ENCODE results near the gene ZNF724. TPM values are rescaled to one million over a fixed set of nuclear protein-coding genes. Genes with fewer than 3 reads are reported as not detected.
A peak's percentile ranks its signal among the peaks of the same experiment; 100 is the strongest.

ZNF724 gene
- total RNA-seq, 6 experiments from 2014 or later = 0.37 to 3.2 (median 0.65) TPM

- H3K4me1 ChIP-seq = peaks cover 0 to 4% (median 0%) of the 10 kb centered on the region in 4 donors
- TF ChIP-seq POLR2A (IDR thresholded peaks at IDR 0.05) = peak; percentile 93
- no peak for TF ChIP-seq CTCF (IDR thresholded peaks at IDR 0.05)
- peak overlapping the region; percentile 94 to 99 (median 98) for H3K4me3 ChIP-seq
- H3K27me3 ChIP-seq = no peaks in the 10 kb centered on the region
- ATAC-seq (peak; percentile 99 to 100 (median 100)), DNase-seq (peak; percentile 93 to 95 (median 93))
- H3K36me3 ChIP-seq = peaks cover 0 to 2% (median under 1%) of the 10 kb centered on the region in 4 donors
- peak overlapping the region; percentile 86 to 90 (median 89) for H3K27ac ChIP-seq
- 0% methylated on average over 16 of the region's 50 CpGs for WGBS (ENCODE audit: insufficient coverage, low coverage, low lambda C conversion rate, missing lambda C conversion rate)
- intact Hi-C loops (cut with DNase I) = no loop called here
- H3K9me3 ChIP-seq = no peaks in the 10 kb centered on the region
Observed at GRCh38 chr19:23273590-23274412, 23.6 kb upstream of the ZNF724 start.

DNA sequence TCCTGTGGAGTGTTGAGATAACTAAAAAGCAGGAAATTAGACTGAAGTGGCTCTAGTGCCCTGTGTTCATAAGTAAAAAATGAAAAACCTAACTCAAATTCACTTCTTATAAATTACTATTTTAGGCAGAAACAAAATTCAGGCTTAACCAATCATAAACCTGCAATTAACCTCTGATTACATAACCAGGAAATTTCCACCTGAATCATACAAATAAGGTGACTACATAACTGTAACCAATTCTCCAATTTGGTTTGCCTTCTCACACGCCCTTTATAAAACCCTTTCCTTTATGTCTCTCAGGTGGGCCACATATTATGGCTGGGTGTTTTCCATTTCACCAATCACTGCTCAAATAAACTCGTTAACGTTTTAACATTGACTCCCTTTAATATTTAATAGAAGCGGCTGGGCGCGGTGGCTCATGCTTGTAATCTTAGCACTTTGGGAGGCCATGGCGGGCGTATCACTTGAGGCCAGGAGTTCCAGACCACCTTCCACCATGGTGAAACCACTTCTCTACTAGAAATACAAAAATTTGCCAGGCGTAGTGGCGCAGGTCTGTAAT, 22.9 kb upstream of the ZNF724 start:
- DNase-seq = no peak
- H3K4me3 ChIP-seq = peak overlapping the region; percentile 94 to 99 (median 98)

DNA sequence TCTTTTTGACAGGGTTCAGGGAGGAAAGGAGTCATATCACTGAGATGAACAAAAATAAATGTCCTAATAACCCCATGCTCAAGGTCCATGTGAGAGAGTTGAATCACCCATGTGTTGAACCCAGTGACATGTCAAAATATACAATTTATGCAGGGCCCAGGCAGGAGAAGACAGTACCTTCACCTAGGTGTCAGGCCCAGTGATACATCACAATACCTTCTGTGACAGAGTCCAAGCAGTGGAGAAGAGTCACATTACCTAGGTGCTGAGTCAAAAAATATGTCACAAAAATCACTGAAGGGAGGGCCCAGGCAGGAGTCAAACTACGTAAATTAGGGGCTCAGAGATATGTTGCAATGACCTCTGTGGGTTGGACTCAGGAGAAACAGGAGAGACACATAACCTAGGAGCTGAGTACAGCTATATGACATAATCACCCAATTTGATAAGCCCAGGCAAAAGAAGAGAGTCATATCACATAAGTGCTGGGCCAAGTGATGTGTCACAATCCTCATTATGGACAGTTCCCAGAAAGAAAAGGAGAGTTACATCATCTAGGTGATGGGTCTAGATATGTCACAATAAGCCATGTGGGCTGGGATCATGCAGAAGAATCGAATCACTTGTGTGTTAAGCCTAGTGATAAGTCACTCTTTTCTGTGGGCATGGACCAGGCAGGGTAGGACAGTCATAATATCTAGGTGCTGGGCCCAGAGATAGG, 13.8 kb upstream of the ZNF724 start:
- Histone ChIP-seq H3K27me3 (no peaks in the 10 kb centered on the region), H3K4me3 (no peak overlapping the region), H3K36me3 (peaks cover 0 to 33% (median 5%) of the 10 kb centered on the region in 4 donors), H3K4me1 (no peaks in the 10 kb centered on the region), H3K27ac (peak overlapping the region in 1 of 3 donors; percentile 21), H3K9me3 (no peaks in the 10 kb centered on the region)
- intact Hi-C loops (cut with DNase I) = no loop called here
- DNase-seq (peak in 1 of 3 donors; percentile 63), ATAC-seq (peak; percentile 55 to 75 (median 67))
- 43% methylated on average over 2 of the region's 2 CpGs for WGBS (ENCODE audit: insufficient coverage, low coverage, low lambda C conversion rate, missing lambda C conversion rate)
- TF ChIP-seq CTCF (IDR thresholded peaks at IDR 0.05) = no peak
- peak; percentile 57 for TF ChIP-seq POLR2A (IDR thresholded peaks at IDR 0.05)

More for the DNA sequence above, 22.9 kb upstream of the ZNF724 start:
- H3K27ac ChIP-seq = peak overlapping the region; percentile 86 to 90 (median 89)
- no peaks in the 10 kb centered on the region for H3K9me3 ChIP-seq
- under 1% methylated on average over 10 of the region's 10 CpGs for WGBS (ENCODE audit: insufficient coverage, low coverage, low lambda C conversion rate, missing lambda C conversion rate)
- no peak for TF ChIP-seq POLR2A (IDR thresholded peaks at IDR 0.05)
- TF ChIP-seq CTCF (IDR thresholded peaks at IDR 0.05) = no peak
- peaks cover 0 to 8% (median 1%) of the 10 kb centered on the region in 4 donors for H3K36me3 ChIP-seq
- intact Hi-C loops (cut with DNase I) = no loop called here
- ATAC-seq = peak in 2 of 4 donors; percentile 12 to 15
- H3K4me1 ChIP-seq = peaks cover 0 to 4% (median 0%) of the 10 kb centered on the region in 4 donors
- H3K27me3 ChIP-seq = no peaks in the 10 kb centered on the region

GRCh38 chr19:23263396-23263795, 13.2 kb upstream of the ZNF724 start:
- H3K4me3 ChIP-seq = no peak overlapping the region
- no peaks in the 10 kb centered on the region for H3K9me3 ChIP-seq
- no peak for ATAC-seq
- peaks cover 0 to 28% (median 5%) of the 10 kb centered on the region in 4 donors for H3K36me3 ChIP-seq
- H3K27ac ChIP-seq = peak overlapping the region in 1 of 3 donors; percentile 21
- WGBS (ENCODE audit: insufficient coverage, low coverage, low lambda C conversion rate, missing lambda C conversion rate) = 0% methylated on average over 1 of the region's 2 CpGs
- no peaks in the 10 kb centered on the region for H3K27me3 ChIP-seq
- DNase-seq = no peak
- no peak for TF ChIP-seq CTCF (IDR thresholded peaks at IDR 0.05)
- TF ChIP-seq POLR2A (IDR thresholded peaks at IDR 0.05) = no peak
- H3K4me1 ChIP-seq = no peaks in the 10 kb centered on the region
- intact Hi-C loops (cut with DNase I) = no loop called here
